Thyroid gland (tissue), 4 donors: Measurements from ENCODE around the gene NEK5.
"Not testable (repeated sequence)": the region's sequence is repeated elsewhere in the genome, so short reads cannot be mapped to it uniquely, and the experiment has no call there.

ENCODE experiments used
- POLR2A ChIP-seq, 2 donors: fragments of 450-650 bp; IDR thresholded peaks; one replicate each; pipeline ENCODE4 v1.6.1; 2017; ENCODE audit warnings: antibody characterized with exemption in 2 of 2, mild to moderate bottlenecking in 2 of 2, moderate library complexity in 1 of 2
- TF ChIP-seq, protein P1 (sequence below), 6 experiments: fragments of 200-600 bp in 3 of 6; fragments of 450-650 bp in 3 of 6; sonication (generic) in 3 of 6; IDR thresholded peaks; one replicate each; pipeline ENCODE4 v1.5.1; 2016 to 2019; ENCODE audit warnings: antibody characterized with exemption in 6 of 6, mild to moderate bottlenecking in 2 of 6, inconsistent platforms in 1 of 6, moderate library complexity in 1 of 6

DNA sequence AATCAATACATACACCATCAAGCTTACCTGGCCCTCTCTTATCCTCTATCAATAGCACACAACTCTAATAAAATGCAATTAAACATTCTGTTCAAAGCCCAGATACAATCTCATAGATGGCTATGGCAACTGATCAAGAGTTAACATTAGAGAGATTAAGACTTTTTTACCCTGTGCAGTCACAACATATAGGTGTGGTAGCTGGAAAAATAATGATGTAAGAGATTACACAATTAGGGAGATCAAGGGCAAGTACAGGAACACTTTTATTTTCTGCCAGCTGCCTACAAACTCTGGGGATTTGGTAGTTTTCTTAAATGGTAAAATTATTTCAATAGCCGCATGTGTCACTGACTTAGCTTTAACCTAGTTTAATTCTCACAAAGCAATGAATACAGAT, 42.8 kb upstream of the NEK5 start:
- TF ChIP-seq, protein P1, sequence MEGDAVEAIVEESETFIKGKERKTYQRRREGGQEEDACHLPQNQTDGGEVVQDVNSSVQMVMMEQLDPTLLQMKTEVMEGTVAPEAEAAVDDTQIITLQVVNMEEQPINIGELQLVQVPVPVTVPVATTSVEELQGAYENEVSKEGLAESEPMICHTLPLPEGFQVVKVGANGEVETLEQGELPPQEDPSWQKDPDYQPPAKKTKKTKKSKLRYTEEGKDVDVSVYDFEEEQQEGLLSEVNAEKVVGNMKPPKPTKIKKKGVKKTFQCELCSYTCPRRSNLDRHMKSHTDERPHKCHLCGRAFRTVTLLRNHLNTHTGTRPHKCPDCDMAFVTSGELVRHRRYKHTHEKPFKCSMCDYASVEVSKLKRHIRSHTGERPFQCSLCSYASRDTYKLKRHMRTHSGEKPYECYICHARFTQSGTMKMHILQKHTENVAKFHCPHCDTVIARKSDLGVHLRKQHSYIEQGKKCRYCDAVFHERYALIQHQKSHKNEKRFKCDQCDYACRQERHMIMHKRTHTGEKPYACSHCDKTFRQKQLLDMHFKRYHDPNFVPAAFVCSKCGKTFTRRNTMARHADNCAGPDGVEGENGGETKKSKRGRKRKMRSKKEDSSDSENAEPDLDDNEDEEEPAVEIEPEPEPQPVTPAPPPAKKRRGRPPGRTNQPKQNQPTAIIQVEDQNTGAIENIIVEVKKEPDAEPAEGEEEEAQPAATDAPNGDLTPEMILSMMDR (IDR thresholded peaks at IDR 0.05) = not testable (repeated sequence)
- TF ChIP-seq POLR2A (IDR thresholded peaks at IDR 0.05) = not testable (repeated sequence)
